GM19240 (cell line): ENCODE data around the gene OGT.
"Not testable (repeated sequence)": the region's sequence is repeated elsewhere in the genome, so short reads cannot be mapped to it uniquely, and the experiment has no call there.

Experiments used
- DNase-seq: peaks from one replicate; pipeline ENCODE4 v3.0.0; 2011; ENCODE audit warnings: low spot score; ENCODE audit not compliant: insufficient read length

The OGT gene

GRCh38 chrX:71537743-71538142, 4.8 kb downstream of the OGT start:
- no peak for DNase-seq

- no peak for DNase-seq
Observed at GRCh38 chrX:71540801-71541200, 7.9 kb downstream of the OGT start.

- no peak for DNase-seq
Observed at GRCh38 chrX:71541210-71542022, 8.5 kb downstream of the OGT start.

- DNase-seq: no peak
Observed at GRCh38 chrX:71542411-71542810, 9.5 kb downstream of the OGT start.

GRCh38 chrX:71542825-71543224, 9.9 kb downstream of the OGT start:
- DNase-seq: no peak

- DNase-seq: no peak
Observed at GRCh38 chrX:71543316-71543715, 10.4 kb downstream of the OGT start.

- no peak for DNase-seq
Observed at GRCh38 chrX:71545364-71545763, 12.5 kb downstream of the OGT start.

GRCh38 chrX:71546879-71547278, 14.0 kb downstream of the OGT start:
- no peak for DNase-seq

- DNase-seq: no peak
Observed at GRCh38 chrX:71547339-71547738, 14.4 kb downstream of the OGT start.

GRCh38 chrX:71549986-71550385, 17.1 kb downstream of the OGT start:
- no peak for DNase-seq

- no peak for DNase-seq
Observed at GRCh38 chrX:71550578-71550977, 17.7 kb downstream of the OGT start.

GRCh38 chrX:71556036-71556435, 23.1 kb downstream of the OGT start:
- no peak for DNase-seq

- DNase-seq: no peak
Observed at GRCh38 chrX:71558920-71559319, 26.0 kb downstream of the OGT start.

GRCh38 chrX:71559773-71560172, 26.9 kb downstream of the OGT start:
- DNase-seq: not testable (repeated sequence)

GRCh38 chrX:71563921-71564320, 31.0 kb downstream of the OGT start:
- no peak for DNase-seq

GRCh38 chrX:71565474-71566041, 32.7 kb downstream of the OGT start:
- DNase-seq: no peak

- not testable (repeated sequence) for DNase-seq
Observed at GRCh38 chrX:71571390-71571789, 38.5 kb downstream of the OGT start.

- no peak for DNase-seq
Observed at GRCh38 chrX:71573590-71573989, 40.7 kb downstream of the OGT start.

- no peak for DNase-seq
Observed at GRCh38 chrX:71577682-71578081, 44.8 kb downstream of the OGT start.

- no peak for DNase-seq
Observed at GRCh38 chrX:71578253-71579135, 45.6 kb downstream of the OGT start, which contains the start of gene GCNA. Gene GCNA, plus strand, starts transcription at chrX:71578437. Its CDS starts 2,385 bp downstream, at chrX:71580822.

- DNase-seq: no peak
Observed at GRCh38 chrX:71579136-71579989, 46.5 kb downstream of the OGT start.
